Endothelial cell of umbilical vein (primary cell): ENCODE data around the gene USP43. TPM values are rescaled to one million over a fixed set of nuclear protein-coding genes. Genes with fewer than 3 reads are reported as not detected.

Source experiments
- BruUV-seq: library from RNA; stranded (reverse); fragments of 400-500 nt; replicated peaks from 2 replicates; lab custom pipeline; 2021; lab: Mats Ljungman, UMichigan
- CTCF ChIA-PET: fragments of 300-600, 350-600 bp; sonication (Branson Sonifier 250); formaldehyde crosslinking; loops from one replicate; lab custom pipeline; 2021; ENCODE audit warnings: antibody characterized with exemption, inconsistent platforms; lab: Charles Lee
- POLR2A ChIA-PET: fragments of 300-600, 350-600 bp; sonication (Branson Sonifier 250); formaldehyde crosslinking; loops from one replicate; lab custom pipeline; 2021; ENCODE audit warnings: antibody characterized with exemption, inconsistent platforms; lab: Charles Lee
- DNase-seq: peaks from one replicate; pipeline ENCODE4 v3.0.0-alpha.2; 2011; ENCODE audit warnings: low read depth, low spot score
- FAIRE-seq: peaks from 2 replicates; lab custom pipeline; 2011; peaks lifted over from hg19 to GRCh38; lab: Jason Lieb, UNC
- H2AFZ ChIP-seq: 2 replicates; pipeline ENCODE4 v1.6.0; 2012; ENCODE audit warnings: low read depth, low read length, control low read depth, inconsistent platforms
- H3K27ac ChIP-seq: 2 replicates; pipeline ENCODE4 v1.5.1; 2011; ENCODE audit warnings: low read depth, mild to moderate bottlenecking, control low read depth, low read length, moderate library complexity; ENCODE audit not compliant: insufficient read depth
- H3K27me3 ChIP-seq, 2 experiments: 2 replicates each; pipeline versions ENCODE4 v1.6.0 to v1.6.1; 2011; ENCODE audit warnings: low read length in 2 of 2, mixed read lengths in 1 of 2; ENCODE audit not compliant: control insufficient read depth in 2 of 2, insufficient read depth in 2 of 2
- H3K36me3 ChIP-seq, 2 experiments: 2 replicates in 1 of 2; 3 replicates in 1 of 2; pipeline ENCODE4 v1.5.1; 2011; ENCODE audit warnings: low read length in 2 of 2, mild to moderate bottlenecking in 1 of 2, moderate library complexity in 1 of 2; ENCODE audit not compliant: control insufficient read depth in 2 of 2, insufficient read depth in 2 of 2; ENCODE audit errors: extremely low read depth in 1 of 2
- H3K4me1 ChIP-seq: 3 replicates; pipeline ENCODE4 v1.5.1; 2011; ENCODE audit warnings: mild to moderate bottlenecking, low read length; ENCODE audit not compliant: control insufficient read depth, insufficient read depth; ENCODE audit errors: extremely low read depth
- H3K4me2 ChIP-seq: 2 replicates; pipeline ENCODE4 v1.6.1; 2011; ENCODE audit warnings: low read length, control low read depth, mixed read lengths; ENCODE audit not compliant: insufficient read depth
- H3K4me3 ChIP-seq, 3 experiments: fragments of 200-600 bp in 1 of 3; sonication (generic), shearing (Covaris generic) in 1 of 3; replicated peaks in 1 of 3; 2 replicates each; pipeline ENCODE4 v1.5.1; 2011 to 2016; ENCODE audit warnings: control low read depth in 3 of 3, low read length in 3 of 3, mild to moderate bottlenecking in 2 of 3, inconsistent platforms in 1 of 3, low read depth in 1 of 3, moderate library complexity in 1 of 3; ENCODE audit not compliant: insufficient read depth in 1 of 3
- H3K79me2 ChIP-seq: 2 replicates; pipeline ENCODE4 v1.6.0; 2012; ENCODE audit warnings: low read length, inconsistent platforms; ENCODE audit not compliant: control insufficient read depth, insufficient read depth
- H3K9ac ChIP-seq: replicated peaks from 2 replicates; pipeline ENCODE3; 2011; ENCODE audit warnings: low read length, control low read depth; ENCODE audit not compliant: insufficient read depth; ENCODE audit errors: extremely low read depth
- H3K9me1 ChIP-seq: replicated peaks from 3 replicates; pipeline ENCODE4 v1.6.0; 2011; ENCODE audit warnings: mild to moderate bottlenecking, low read length; ENCODE audit not compliant: control insufficient read depth, insufficient read depth; ENCODE audit errors: extremely low read depth
- H3K9me3 ChIP-seq: replicated peaks from 2 replicates; pipeline ENCODE4 v1.5.1; 2012; ENCODE audit warnings: low read length, inconsistent platforms; ENCODE audit not compliant: control insufficient read depth, insufficient read depth
- H4K20me1 ChIP-seq: replicated peaks from 2 replicates; pipeline ENCODE3; 2011; ENCODE audit warnings: mild to moderate bottlenecking, low read length; ENCODE audit not compliant: control insufficient read depth, insufficient read depth; ENCODE audit errors: extremely low read depth
- CTCF ChIP-seq, 2 donors: IDR thresholded peaks; 1 replicate in 1 of 2; 2 replicates in 1 of 2; pipeline ENCODE4 v1.5.1; 2011; ENCODE audit warnings: low read length in 2 of 2, mild to moderate bottlenecking in 2 of 2, moderate library complexity in 2 of 2, control low read depth in 1 of 2, inconsistent platforms in 1 of 2, low read depth in 1 of 2; ENCODE audit not compliant: insufficient read depth in 1 of 2; ENCODE audit errors: extremely low read depth in 1 of 2
- EZH2 ChIP-seq: IDR thresholded peaks from 2 replicates; pipeline ENCODE4 v1.6.1; 2012; ENCODE audit warnings: borderline replicate concordance, low read depth, mild to moderate bottlenecking, moderate library complexity, low read length, inconsistent platforms; ENCODE audit not compliant: severe bottlenecking
- FOS ChIP-seq: IDR thresholded peaks from 2 replicates; pipeline ENCODE4 v1.6.1; 2011; ENCODE audit warnings: mild to moderate bottlenecking, low read length, moderate library complexity, borderline replicate concordance; ENCODE audit not compliant: insufficient read depth
- GATA2 ChIP-seq: IDR thresholded peaks from 2 replicates; pipeline ENCODE4 v1.7.0; 2011; ENCODE audit warnings: low read depth, mild to moderate bottlenecking, moderate library complexity, mixed read lengths, low read length; ENCODE audit not compliant: insufficient read length, insufficient read depth
- JUN ChIP-seq: IDR thresholded peaks from 2 replicates; pipeline ENCODE4 v1.6.1; 2011; ENCODE audit warnings: borderline replicate concordance, low read depth; ENCODE audit not compliant: insufficient read length, insufficient read depth
- MAX ChIP-seq: IDR thresholded peaks from 2 replicates; pipeline ENCODE4 v1.6.1; 2011; ENCODE audit not compliant: insufficient read depth, insufficient read length
- MYC ChIP-seq: IDR thresholded peaks from one replicate; pipeline ENCODE4 v1.6.1; 2011; ENCODE audit warnings: mild to moderate bottlenecking, low read depth, low read length
- POLR2A ChIP-seq: IDR thresholded peaks from 2 replicates; pipeline ENCODE4 v1.6.1; 2012; ENCODE audit warnings: low read depth, mild to moderate bottlenecking, control low read depth, low read length
- POLR2AphosphoS5 ChIP-seq: IDR thresholded peaks from 2 replicates; pipeline ENCODE4 v1.6.1; 2012; ENCODE audit warnings: low read depth, mild to moderate bottlenecking, control low read depth, low read length, moderate library complexity; ENCODE audit not compliant: insufficient read depth
- dilution Hi-C: fragments of 300-500 bp; cut with MboI; formaldehyde crosslinking; loops from one replicate; pipeline ENCODE4 v1.15.0; 2019; ENCODE audit warnings: low sequenced_read_pairs; ENCODE audit not compliant: extremely low pct_ligation_motif_present
- intact Hi-C: fragments of 100-400 bp; cut with micrococcal nuclease; formaldehyde crosslinking; loops from one replicate; pipeline ENCODE4 v1.10.0; 2022
- polyA plus RNA-seq, 4 experiments: library from polyadenylated mRNA; depleted of rRNA in 3 of 4; stranded (reverse) in 3 of 4; unstranded in 1 of 4; fragments of >200 nt; gene quantifications; 2 replicates each; pipeline versions ENCODE4 v1.2.1 to v1.2.3, GENCODE V29; 2011 to 2012; ENCODE audit warnings: missing spikeins in 1 of 4
- total RNA-seq: library from RNA; stranded (reverse); gene quantifications from 2 replicates; pipeline ENCODE4 v1.2.3, GENCODE V29; 2021

The USP43 gene
- total and polyA plus RNA-seq, 2 donors (not counting 3 experiments of a cell fraction or from before 2014, with no cell fraction given) = 0.01 TPM; not detected in 1

GRCh38 chr17:9707948-9708347 lies 62.6 kb downstream of the USP43 start:
- no peak for DNase-seq
- TF ChIP-seq JUN = no peak
- no peak for TF ChIP-seq CTCF (IDR thresholded peaks at IDR 0.05; ENCODE audit: extremely low read depth in 1 of 2, insufficient read depth in 1 of 2, low read depth in 1 of 2, low read length in 2 of 2)
- no peak for TF ChIP-seq EZH2
- no peak for TF ChIP-seq MYC
- no peak for TF ChIP-seq FOS
- no peak for TF ChIP-seq MAX
- TF ChIP-seq POLR2AphosphoS5 = no peak
- TF ChIP-seq GATA2 = no peak
- no peak for TF ChIP-seq POLR2A
- dilution Hi-C loops (no loop called here), intact Hi-C loops (no loop called here)
- FAIRE-seq = no peak
- Histone ChIP-seq H3K36me3 (no peaks in the 10 kb centered on the region), H3K9me3 (no peaks in the 10 kb centered on the region), H4K20me1 (no peaks in the 10 kb centered on the region), H3K4me1 (no peaks in the 10 kb centered on the region), H3K9ac (no peak overlapping the region), H3K27ac (no peak overlapping the region), H3K4me2 (no peak overlapping the region), H3K4me3 (no peak overlapping the region), H2AFZ (no peak overlapping the region), H3K27me3 (no peaks in the 10 kb centered on the region), H3K9me1 (no peaks in the 10 kb centered on the region), H3K79me2 (no peaks in the 10 kb centered on the region)
- BruUV-seq = no TSS peak
- ChIA-PET POLR2A (no interaction called here), CTCF (no interaction called here)
